GM19397 (cell line): ENCODE measurements around the gene ZNF550.

Source experiments
- ATAC-seq: cut with Tn5 transposase; IDR thresholded peaks from one replicate; pipeline ENCODE4 v1.9.1; 2021; ENCODE audit warnings: mild to moderate bottlenecking, moderate library complexity; ENCODE audit not compliant: unreplicated experiment

Gene ZNF550

DNA sequence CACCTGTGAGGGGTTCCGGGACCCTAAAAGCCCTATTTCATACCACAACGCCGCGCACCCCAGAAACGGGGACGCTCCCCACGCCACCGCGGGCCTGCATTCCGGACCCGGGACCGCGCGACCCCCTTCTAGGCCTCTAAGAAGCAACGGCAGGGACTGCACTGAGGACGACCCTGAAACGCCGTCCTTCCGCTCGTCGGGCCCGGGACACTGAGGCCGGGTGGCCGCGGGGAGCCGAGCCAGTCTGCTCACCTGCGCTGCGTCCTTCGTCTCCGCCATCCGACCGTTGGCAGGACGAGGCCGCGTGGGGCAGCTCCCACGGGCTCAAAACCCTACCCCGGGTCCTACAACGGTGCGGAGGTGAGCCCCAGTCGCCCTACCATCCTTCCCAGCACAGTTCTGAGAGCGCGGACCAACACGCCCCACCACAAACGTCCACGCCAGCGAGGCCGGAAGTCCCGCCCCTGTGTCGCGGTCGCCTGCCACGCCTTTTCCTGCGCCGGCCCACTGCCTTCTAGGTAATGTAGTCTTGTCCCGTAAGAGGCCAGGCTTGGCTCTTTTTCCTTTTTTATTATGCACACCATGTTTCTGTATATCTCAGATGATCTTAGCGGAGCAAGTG is at the start of gene ZNF550:
TSS of gene ZNF550 (minus strand) at position 460 of the 622 bp plus-strand sequence. CDS start at position 279, 181 bp downstream.
- ATAC-seq = peak; percentile 100

GRCh38 chr19:57606931-57607330 is 47.3 kb upstream of the ZNF550 start:
- no peak for ATAC-seq

GRCh38 chr19:57599761-57600383 is 40.2 kb upstream of the ZNF550 start, which contains the start of gene ZNF530:
Gene ZNF530 (plus strand): TSS chr19:57599885. CDS start chr19:57604346, 4,461 bp downstream.
- ATAC-seq = peak; percentile 95

DNA sequence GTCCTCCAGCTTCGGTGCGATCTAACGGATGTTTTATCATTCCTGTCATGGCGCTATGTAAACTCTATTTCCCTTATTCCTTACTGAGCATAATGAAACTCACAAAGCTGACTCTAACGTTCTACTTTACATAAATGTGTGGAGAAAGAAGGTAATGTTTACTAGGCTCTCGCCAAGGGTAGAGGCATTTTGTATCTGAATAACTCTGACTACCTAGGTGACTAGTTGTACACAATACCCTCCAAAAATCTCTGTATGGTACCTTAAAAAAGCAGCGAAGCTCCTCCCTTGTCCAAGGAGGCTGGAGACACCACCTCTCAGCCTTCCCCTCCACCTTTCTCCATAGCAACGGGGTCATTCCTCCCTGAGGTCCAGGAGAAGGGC is 39.7 kb upstream of the ZNF550 start:
- ATAC-seq = peak; percentile 21

DNA sequence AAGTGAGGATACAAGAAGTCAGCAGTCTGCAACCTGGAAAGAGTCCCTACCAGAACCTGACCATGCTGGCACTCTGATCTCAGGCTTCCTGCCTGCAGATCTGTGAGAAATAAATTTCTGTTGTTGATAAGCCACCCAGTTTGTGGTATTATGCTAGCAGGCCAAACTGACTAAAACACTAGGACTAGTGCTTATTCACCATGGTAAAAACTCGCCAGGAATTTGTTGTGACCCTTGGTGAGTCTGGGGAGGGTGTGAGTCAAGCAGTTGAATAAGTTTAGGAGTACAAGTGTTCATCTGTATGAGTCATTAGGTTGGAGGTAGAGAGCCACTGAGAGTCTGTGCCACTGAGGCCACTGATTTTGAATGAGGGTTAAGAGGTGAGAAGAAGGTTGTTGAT is 27.9 kb upstream of the ZNF550 start:
- ATAC-seq = no peak

- ATAC-seq = peak; percentile 88
Measured at GRCh38 chr19:57583521-57584416, 24.1 kb upstream of the ZNF550 start, which contains the start of gene ZIK1. Gene ZIK1 (plus strand): TSS chr19:57584145. CDS start chr19:57584357, 212 bp downstream.

GRCh38 chr19:57583104-57583520 is 23.4 kb upstream of the ZNF550 start:
- no peak for ATAC-seq

DNA sequence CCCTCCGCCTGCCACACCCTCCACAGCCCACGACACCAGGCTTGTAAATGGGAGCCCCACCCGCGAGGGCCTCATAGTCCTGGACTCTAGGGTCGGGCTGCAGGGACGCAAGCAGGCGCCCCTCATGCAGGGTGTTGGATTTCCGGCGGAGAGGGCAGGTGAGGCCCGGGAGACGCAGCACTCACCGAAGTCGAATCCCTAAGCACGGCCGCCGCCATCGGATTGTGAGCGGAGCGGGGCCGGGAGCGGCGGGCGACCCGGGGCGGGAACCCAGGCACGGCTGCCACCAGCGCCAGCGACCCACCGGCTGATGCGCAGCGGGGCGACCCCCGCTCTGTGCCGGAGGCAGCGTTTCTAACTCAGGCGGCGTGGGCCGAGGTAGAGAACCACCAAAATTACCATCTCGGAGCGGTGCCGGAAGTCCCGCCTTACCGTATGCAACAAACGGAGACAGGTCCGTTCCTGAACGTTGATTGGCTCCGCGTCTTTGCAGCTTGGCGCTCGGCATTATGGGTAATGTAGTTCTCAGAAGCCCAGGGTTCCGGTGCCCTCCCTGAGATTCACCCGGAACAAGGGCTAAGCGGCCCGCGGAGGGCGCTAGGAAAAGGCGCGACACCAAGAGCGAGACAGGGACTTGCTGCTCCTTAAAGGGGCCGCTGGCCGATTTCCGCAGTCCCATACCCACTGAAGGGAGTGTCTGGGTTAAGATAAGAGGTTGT is 19.0 kb upstream of the ZNF550 start, which contains the start of gene ZNF416:
TSS of gene ZNF416 (minus strand) at position 425 of the 719 bp plus-strand sequence. CDS start at position 218, 207 bp downstream.
- ATAC-seq = peak; percentile 92

- ATAC-seq = no peak
Measured at GRCh38 chr19:57576661-57577060, 17.0 kb upstream of the ZNF550 start.

GRCh38 chr19:57572415-57572947 is 12.8 kb upstream of the ZNF550 start:
- no peak for ATAC-seq

DNA sequence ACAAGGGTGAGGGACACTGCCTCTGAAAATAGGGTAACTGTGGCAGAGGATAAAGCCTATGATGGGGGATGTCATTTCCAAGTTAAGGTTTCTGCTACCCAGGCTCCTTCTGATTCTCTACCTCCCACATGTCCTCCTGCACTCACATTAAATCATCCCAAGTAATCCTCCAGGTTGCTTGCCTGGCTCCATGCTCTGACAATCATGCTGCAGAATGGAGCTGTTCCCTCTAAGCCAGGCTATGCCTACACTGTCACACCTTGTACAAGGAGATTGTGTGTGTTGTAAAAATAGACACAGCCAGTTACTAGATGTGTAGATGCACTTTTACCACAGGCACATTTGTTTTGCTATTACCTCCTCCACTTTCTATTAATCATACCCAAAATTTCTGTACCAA is 11.0 kb upstream of the ZNF550 start:
- ATAC-seq = no peak

DNA sequence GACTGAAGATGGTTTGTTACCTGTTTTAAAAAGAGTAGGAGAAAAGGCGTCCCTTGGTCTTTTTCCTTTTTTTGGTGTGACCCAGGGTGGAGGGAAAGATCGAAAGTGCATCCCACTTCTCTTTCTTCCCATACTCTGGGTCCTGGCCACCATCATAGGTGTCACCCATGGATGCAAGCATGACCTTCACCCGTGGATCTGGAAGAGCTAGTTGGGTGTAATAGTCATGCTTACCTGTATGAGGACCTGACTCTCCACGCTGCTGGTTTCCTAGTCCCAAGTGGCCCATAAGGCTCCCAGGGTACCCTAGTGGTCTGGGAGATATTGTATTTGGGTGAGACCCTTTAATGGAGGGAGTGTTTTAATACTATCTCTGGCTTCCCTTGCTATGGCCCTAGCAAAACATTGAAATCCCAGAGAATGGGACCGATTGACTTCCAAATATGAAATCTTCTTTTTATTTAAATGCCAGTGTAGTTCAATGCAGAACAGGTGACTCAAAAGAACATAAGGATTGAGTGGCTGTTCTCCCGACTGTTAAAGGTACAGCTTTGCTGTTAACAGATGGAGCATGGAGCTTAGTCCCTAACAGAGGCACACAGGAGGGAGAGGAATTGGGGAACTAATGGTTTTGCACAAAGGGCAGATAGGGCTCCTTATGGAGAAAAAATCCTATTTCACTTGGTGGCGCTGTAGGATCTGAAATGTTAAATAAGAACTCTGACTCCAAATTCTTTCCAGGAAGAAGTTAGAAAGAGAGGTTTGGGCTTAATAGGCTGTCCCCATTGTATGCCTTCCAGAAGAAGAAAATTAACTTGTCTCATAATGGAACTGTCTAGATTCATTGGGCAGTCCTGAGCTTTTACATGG is 7.0 kb upstream of the ZNF550 start:
- no peak for ATAC-seq

DNA sequence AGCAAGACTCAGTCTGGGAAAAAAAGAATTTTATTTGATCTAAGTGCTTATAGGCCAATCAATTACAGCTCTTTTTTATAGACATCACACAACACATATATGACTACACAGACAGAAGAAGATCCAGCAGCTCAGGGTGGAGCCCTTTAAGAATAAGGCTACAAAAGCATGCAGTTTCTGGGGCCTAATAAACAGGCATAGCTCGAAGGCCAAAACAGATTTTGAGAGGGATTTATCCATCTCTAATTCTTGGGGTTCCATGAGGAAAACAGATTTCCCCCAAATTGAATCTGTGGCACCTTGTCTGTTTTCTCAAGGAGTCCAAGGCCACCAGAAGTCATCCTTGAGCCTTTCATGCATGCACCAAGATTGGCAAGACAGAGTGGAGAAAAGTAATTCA is 3.9 kb upstream of the ZNF550 start:
- no peak for ATAC-seq

GRCh38 chr19:57560049-57560491 is 407 bp upstream of the ZNF550 start:
- no peak for ATAC-seq

DNA sequence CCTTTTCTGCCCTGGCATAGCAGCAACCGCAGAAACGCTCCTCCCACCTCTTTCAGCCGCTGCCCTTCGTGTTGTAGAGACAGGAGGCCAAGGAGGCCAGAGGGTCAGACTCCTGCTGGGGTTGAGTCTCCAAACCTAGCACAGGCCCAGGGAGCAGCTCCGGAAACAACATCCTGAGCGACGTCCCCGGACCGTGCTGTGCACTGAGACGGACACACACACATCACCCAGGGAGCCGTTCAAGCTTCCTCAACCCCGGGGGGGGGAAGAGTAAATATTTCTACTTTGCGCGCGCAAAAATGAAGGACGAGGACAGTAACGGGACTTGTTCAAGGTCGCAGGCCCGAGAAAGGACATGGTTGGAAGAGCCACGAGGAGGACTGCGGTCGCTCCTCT is 657 bp downstream of the ZNF550 start:
- ATAC-seq = no peak

GRCh38 chr19:57558525-57558924 is 1.1 kb downstream of the ZNF550 start:
- no peak for ATAC-seq

- no peak for ATAC-seq
Measured at GRCh38 chr19:57557659-57558058, 2.0 kb downstream of the ZNF550 start.

DNA sequence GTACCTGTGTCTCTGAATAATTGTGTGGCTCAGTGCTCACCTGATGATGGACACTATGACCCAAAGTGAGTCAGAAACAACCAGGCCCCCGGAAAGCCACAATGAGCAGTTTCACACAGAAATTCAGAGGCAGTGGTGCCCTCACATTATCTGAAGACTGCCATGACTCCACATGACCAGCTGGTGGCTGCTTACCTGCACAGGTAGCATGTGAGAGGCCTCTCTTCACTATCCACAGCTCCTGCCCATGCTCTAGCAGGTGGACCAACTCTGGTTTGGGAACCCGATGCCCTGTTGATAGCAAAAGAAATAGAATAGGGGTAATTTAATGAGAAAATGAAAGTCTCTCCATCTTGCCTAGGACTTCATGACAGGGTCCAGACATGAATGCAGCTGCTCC is 7.2 kb downstream of the ZNF550 start:
- no peak for ATAC-seq

DNA sequence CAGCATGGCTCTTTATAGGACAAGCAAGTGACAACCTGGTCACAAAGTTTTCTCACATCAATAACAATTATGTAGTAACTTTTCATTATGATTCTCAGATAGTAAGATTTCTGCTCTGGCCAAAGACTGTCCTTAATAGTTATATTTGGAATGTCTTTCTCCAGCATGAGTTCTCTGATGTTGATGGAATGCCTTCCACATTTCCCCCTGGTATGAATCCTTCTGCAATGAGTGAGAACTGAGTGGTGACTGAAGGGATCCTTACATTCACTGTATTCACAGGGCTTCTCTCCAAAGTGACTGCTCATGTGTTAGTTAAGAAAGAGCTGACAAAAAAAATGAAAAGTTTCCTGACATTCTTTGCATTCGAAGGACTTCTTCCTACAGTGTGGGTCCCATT is 13.2 kb downstream of the ZNF550 start:
- ATAC-seq = no peak
